ENCODE results near the gene SERPINF2. TPM values are rescaled to one million over a fixed set of nuclear protein-coding genes. Genes with fewer than 3 reads are reported as not detected.
"Not testable (repeated sequence)": the region's sequence is repeated elsewhere in the genome, so short reads cannot be mapped to it uniquely, and the experiment has no call there.

The SERPINF2 gene
- total RNA-seq, 4 donors from 2014 or later = 6.0 to 28.8 (median 9.1) TPM

GRCh38 chr17:1736348-1737281, 6.1 kb upstream of the SERPINF2 start:
- ATAC-seq (ENCODE audit: low FRiP score) = peak; percentile 63
- peak; percentile 60 for DNase-seq (ENCODE audit: low spot score)
- TF ChIP-seq CTCF (IDR thresholded peaks at IDR 0.05) = no peak

- ATAC-seq (ENCODE audit: low FRiP score) (no peak), DNase-seq (ENCODE audit: low spot score) (no peak)
- no peak for TF ChIP-seq CTCF (IDR thresholded peaks at IDR 0.05)
Measured at GRCh38 chr17:1737531-1738291, 5.0 kb upstream of the SERPINF2 start.

GRCh38 chr17:1741899-1742298, 772 bp upstream of the SERPINF2 start:
- ATAC-seq (ENCODE audit: low FRiP score); DNase-seq (ENCODE audit: low spot score): not testable (repeated sequence)

- TF ChIP-seq CTCF (IDR thresholded peaks at IDR 0.05) = no peak
- DNase-seq (ENCODE audit: low spot score) (no peak), ATAC-seq (ENCODE audit: low FRiP score) (no peak)
Measured at GRCh38 chr17:1743088-1743439, 393 bp downstream of the SERPINF2 start.

GRCh38 chr17:1744551-1745512, 2.2 kb downstream of the SERPINF2 start:
- ATAC-seq (ENCODE audit: low FRiP score) (no peak), DNase-seq (ENCODE audit: low spot score) (no peak)
- no peak for TF ChIP-seq CTCF (IDR thresholded peaks at IDR 0.05)

- DNase-seq (ENCODE audit: low spot score) (no peak), ATAC-seq (ENCODE audit: low FRiP score) (no peak)
- TF ChIP-seq CTCF (IDR thresholded peaks at IDR 0.05) = no peak
Measured at GRCh38 chr17:1745513-1746020, 2.9 kb downstream of the SERPINF2 start.

Measured in omental fat pad (tissue), 4 donors.